VCaP (cell line): Measurements from ENCODE around the gene CCM2L.

Source experiments
- H3K27ac ChIP-seq: fragments of 450-650 bp; 2 replicates; pipeline ENCODE4 v1.5.1; 2017
- CTCF ChIP-seq: fragments of 450-650 bp; conservative IDR thresholded peaks from 2 replicates; pipeline ENCODE4 v1.5.1; 2017; ENCODE audit warnings: mild to moderate bottlenecking, moderate library complexity

CCM2L gene

GRCh38 chr20:32009564-32009963 lies 674 bp upstream of the CCM2L start:
- TF ChIP-seq CTCF = no peak
- no peak overlapping the region for H3K27ac ChIP-seq

- TF ChIP-seq CTCF = no peak
- H3K27ac ChIP-seq = no peak overlapping the region
Measured at GRCh38 chr20:32010666-32011065, 428 bp downstream of the CCM2L start.

- no peak for TF ChIP-seq CTCF
- no peak overlapping the region for H3K27ac ChIP-seq
Measured at GRCh38 chr20:32012159-32012688, 2.0 kb downstream of the CCM2L start.

GRCh38 chr20:32013326-32013725 lies 3.1 kb downstream of the CCM2L start:
- H3K27ac ChIP-seq = no peak overlapping the region
- no peak for TF ChIP-seq CTCF

- H3K27ac ChIP-seq = peak overlapping the region; percentile 39; the same call in 1 of the 2 replicates
- peak; percentile 64 for TF ChIP-seq CTCF
Measured at GRCh38 chr20:32017711-32018251, 7.5 kb downstream of the CCM2L start.

- TF ChIP-seq CTCF = no peak
- peak overlapping the region; percentile 51 for H3K27ac ChIP-seq
Measured at GRCh38 chr20:32018269-32019155, 8.3 kb downstream of the CCM2L start.

GRCh38 chr20:32019156-32019510 lies 8.9 kb downstream of the CCM2L start:
- TF ChIP-seq CTCF = peak; percentile 63

More at GRCh38 chr20:32019156-32019510, 8.9 kb downstream of the CCM2L start:
- peak overlapping the region; percentile 51 for H3K27ac ChIP-seq
